Measurements from ENCODE around the gene NMRK1. TPM values are rescaled to one million over a fixed set of nuclear protein-coding genes. Genes with fewer than 3 reads are reported as not detected.

Gene NMRK1
- total and polyA plus RNA-seq, 2 donors (not counting 3 experiments of a cell fraction or from before 2014, with no cell fraction given): 24.3 to 32.6 TPM

GRCh38 chr9:75019654-75020053 is 68.3 kb downstream of the NMRK1 start:
- no peaks in the 10 kb centered on the region for H3K27me3 ChIP-seq (ENCODE audit: control insufficient read depth in 2 of 2, insufficient read depth in 2 of 2, low read length in 2 of 2)
- H3K4me3 ChIP-seq (replicated peaks in 1 of 3; ENCODE audit: insufficient read depth in 1 of 3, low read depth in 1 of 3, low read length in 3 of 3): no peak overlapping the region
- CTCF ChIA-PET: no interaction called here
- no peak overlapping the region for H3K9ac ChIP-seq (replicated peaks; ENCODE audit: extremely low read depth, insufficient read depth, low read length)
- peaks cover 22% of the 10 kb centered on the region for H3K79me2 ChIP-seq (ENCODE audit: control insufficient read depth, insufficient read depth, low read length)
- H3K9me3 ChIP-seq (replicated peaks; ENCODE audit: control insufficient read depth, insufficient read depth, low read length): no peaks in the 10 kb centered on the region
- no peaks in the 10 kb centered on the region for H3K9me1 ChIP-seq (replicated peaks; ENCODE audit: control insufficient read depth, extremely low read depth, insufficient read depth, low read length)
- TF ChIP-seq JUN (IDR thresholded peaks at IDR 0.05; ENCODE audit: borderline replicate concordance, insufficient read depth, insufficient read length, low read depth) (no peak), GATA2 (IDR thresholded peaks at IDR 0.05; ENCODE audit: insufficient read depth, insufficient read length, low read depth, low read length) (no peak), CTCF (IDR thresholded peaks at IDR 0.05; ENCODE audit: extremely low read depth in 1 of 2, insufficient read depth in 1 of 2, low read depth in 1 of 2, low read length in 2 of 2) (no peak), POLR2A (IDR thresholded peaks at IDR 0.05; ENCODE audit: low read depth, low read length) (no peak), MYC (IDR thresholded peaks at IDR 0.05; ENCODE audit: low read depth, low read length) (no peak), POLR2AphosphoS5 (IDR thresholded peaks at IDR 0.05; ENCODE audit: insufficient read depth, low read depth, low read length) (no peak), EZH2 (IDR thresholded peaks at IDR 0.05; ENCODE audit: borderline replicate concordance, low read depth, low read length, severe bottlenecking) (no peak), MAX (IDR thresholded peaks at IDR 0.05; ENCODE audit: insufficient read depth, insufficient read length) (no peak)
- no peaks in the 10 kb centered on the region for H3K36me3 ChIP-seq (ENCODE audit: control insufficient read depth in 2 of 2, extremely low read depth in 1 of 2, insufficient read depth in 2 of 2, low read length in 2 of 2)
- POLR2A ChIA-PET: no interaction called here
- H4K20me1 ChIP-seq (replicated peaks; ENCODE audit: control insufficient read depth, extremely low read depth, insufficient read depth, low read length): no peaks in the 10 kb centered on the region
- no peak overlapping the region for H2AFZ ChIP-seq (ENCODE audit: low read depth, low read length)
- H3K4me2 ChIP-seq (ENCODE audit: insufficient read depth, low read length): no peak overlapping the region
- BruUV-seq (replicated peaks): no TSS peak
- intact Hi-C loops (cut with micrococcal nuclease): loop anchor here (10.0 kb wide), 1 partner anchor 875 kb away; the partner anchor contains the start of gene PCSK5
- no peaks in the 10 kb centered on the region for H3K4me1 ChIP-seq (ENCODE audit: control insufficient read depth, extremely low read depth, insufficient read depth, low read length)
- dilution Hi-C loops (cut with MboI; ENCODE audit: extremely low pct_ligation_motif_present, low sequenced_read_pairs): no loop called here
- FAIRE-seq (no peak), DNase-seq (ENCODE audit: low read depth, low spot score) (no peak)
- no peak overlapping the region for H3K27ac ChIP-seq (ENCODE audit: insufficient read depth, low read depth, low read length)

All from endothelial cell of umbilical vein (primary cell).